GM18858 (cell line): ENCODE data around the gene DAZAP2.
"Not testable (repeated sequence)": the region's sequence is repeated elsewhere in the genome, so short reads cannot be mapped to it uniquely, and the experiment has no call there.

Source experiments
- ATAC-seq: cut with Tn5 transposase; IDR thresholded peaks from one replicate; pipeline ENCODE4 v1.9.1; 2021; ENCODE audit not compliant: unreplicated experiment

DAZAP2 gene

GRCh38 chr12:51246254-51246853 is 7.7 kb downstream of the DAZAP2 start:
- no peak for ATAC-seq

- ATAC-seq, result no peak
Observed at GRCh38 chr12:51247523-51248206, 9.0 kb downstream of the DAZAP2 start.

DNA sequence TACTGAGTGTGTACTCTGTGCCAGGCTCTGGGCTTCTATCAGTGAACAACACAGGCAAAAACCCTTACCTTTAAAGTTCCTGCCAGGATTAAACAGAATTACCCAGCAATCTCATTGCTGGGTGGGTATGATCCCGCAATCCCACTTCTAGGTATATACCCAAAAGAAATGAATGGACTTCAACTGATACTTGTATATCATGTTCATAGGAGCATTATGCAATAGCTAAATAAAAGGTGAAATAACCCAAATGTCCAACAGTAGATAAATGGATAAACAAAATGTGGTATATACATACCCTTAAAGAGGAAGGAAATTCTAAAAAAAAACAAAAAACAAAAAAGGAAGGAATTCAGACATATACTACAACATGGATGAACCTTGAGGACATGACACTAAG is 14.7 kb downstream of the DAZAP2 start:
- ATAC-seq, result no peak

GRCh38 chr12:51254536-51254935 is 15.9 kb downstream of the DAZAP2 start:
- ATAC-seq, result no peak

GRCh38 chr12:51259600-51259999 is 21.0 kb downstream of the DAZAP2 start:
- not testable (repeated sequence) for ATAC-seq

DNA sequence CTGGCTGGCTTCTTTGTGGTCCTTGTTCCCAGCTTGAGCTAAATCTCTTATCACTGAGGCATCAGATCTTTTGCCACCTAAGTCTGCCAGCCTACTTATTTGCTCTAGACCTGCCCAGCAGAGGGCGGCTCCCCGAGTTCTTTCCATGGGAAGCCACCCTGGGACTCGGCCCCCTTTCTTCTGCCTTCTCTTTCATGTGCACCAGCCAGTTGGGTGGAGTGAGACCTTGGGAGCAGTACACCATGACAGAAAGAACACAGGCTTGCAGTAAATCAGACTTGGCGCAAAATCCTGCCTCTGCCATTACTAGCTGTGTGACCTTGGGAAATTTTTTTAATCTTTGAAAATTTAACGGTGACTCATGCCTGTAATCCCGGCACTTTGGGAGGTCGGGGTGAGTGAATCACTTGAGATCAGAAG is 24.1 kb downstream of the DAZAP2 start:
- ATAC-seq, result no peak

- ATAC-seq, result no peak
Observed at GRCh38 chr12:51263341-51263740, 24.7 kb downstream of the DAZAP2 start.

- no peak for ATAC-seq
Observed at GRCh38 chr12:51264297-51264696, 25.7 kb downstream of the DAZAP2 start.

GRCh38 chr12:51265024-51265423 is 26.4 kb downstream of the DAZAP2 start:
- peak; percentile 70 for ATAC-seq

- ATAC-seq, result no peak
Observed at GRCh38 chr12:51269174-51270066, 30.8 kb downstream of the DAZAP2 start.

DNA sequence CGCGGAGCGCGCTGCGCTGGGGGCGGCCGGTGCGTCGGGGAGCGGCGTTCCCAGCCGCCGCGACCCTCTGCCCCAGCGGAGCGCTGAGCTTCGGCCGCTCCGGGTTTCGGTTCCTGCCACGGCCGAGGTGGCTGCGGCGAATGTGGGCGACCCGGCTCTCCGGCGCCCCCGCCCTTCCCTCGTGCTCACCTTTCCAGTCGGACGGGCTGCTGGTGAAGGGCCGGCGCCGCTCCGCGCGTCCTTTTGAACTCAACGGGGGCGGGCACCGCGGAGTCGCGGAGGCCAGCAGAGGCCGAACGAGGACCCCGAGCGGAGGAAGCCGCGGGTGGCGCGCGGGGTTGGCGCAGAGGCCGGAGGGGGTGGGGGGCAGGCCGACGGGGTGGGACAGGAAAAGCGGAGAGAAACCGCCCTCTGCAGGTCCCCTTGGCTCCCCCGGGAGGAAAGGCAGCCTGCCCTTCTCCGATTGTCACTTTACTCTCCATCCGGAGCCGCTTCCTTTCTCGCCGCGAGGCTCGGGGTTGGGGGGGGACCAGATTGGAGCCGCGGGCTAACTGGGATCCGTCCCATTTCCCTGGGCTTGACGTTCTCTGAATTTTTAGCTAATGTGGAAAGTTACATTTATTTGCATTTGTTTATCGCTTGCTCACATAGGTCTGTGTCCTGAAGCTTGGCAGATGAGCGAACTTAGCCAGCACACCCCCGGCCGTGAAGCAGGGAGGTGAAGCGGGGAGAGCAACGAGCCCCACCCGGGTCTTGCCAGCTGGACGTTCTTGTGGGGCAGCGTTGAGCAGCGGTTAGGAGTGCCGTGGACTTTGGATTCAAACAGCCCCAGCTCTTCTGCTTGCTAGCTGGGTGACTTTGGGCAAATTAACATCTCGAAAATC is 31.7 kb downstream of the DAZAP2 start, which contains the start of gene SMAGP:
TSS of gene SMAGP (minus strand) at position 349 of the 884 bp plus-strand sequence. CDS start 1,137 bp downstream, outside the sequence.
- no peak for ATAC-seq

- ATAC-seq, result no peak
Observed at GRCh38 chr12:51270951-51271518, 32.4 kb downstream of the DAZAP2 start.

- ATAC-seq, result not testable (repeated sequence)
Observed at GRCh38 chr12:51272810-51273209, 34.2 kb downstream of the DAZAP2 start.

DNA sequence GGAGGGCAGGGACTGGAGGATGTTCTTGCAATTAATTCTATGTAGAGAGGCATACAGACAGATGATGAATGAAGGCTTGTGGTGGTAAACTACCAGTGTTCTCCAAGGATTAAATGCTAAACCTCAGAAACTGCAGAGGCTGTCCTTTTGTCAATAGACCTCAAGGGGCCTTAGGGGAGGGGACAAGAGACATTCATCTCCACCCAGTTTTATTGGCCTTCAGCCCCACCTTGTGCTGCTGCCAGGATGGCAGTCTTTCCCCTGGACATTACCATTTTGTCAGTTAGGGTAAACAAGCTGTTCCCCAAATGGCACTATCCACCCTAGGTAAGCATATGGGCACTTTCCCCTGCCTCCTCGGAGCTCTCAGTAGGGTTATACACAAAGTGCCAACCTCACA is 36.5 kb downstream of the DAZAP2 start:
- no peak for ATAC-seq

GRCh38 chr12:51281202-51281924 is 42.7 kb downstream of the DAZAP2 start:
- ATAC-seq, result no peak

- no peak for ATAC-seq
Observed at GRCh38 chr12:51285843-51286242, 47.2 kb downstream of the DAZAP2 start.

GRCh38 chr12:51291603-51292513 is 53.2 kb downstream of the DAZAP2 start:
- ATAC-seq, result not testable (repeated sequence)
